Mammary epithelial cell (primary cell): ENCODE results near the gene ZBTB45.

Experiments used
- EZH2 ChIP-seq: IDR thresholded peaks from 2 replicates; pipeline ENCODE4 v1.6.1; 2012; ENCODE audit warnings: low read length, inconsistent platforms, borderline replicate concordance
- TF ChIP-seq, protein P1 (sequence below), 2 donors: IDR thresholded peaks in 1 of 2; conservative IDR thresholded peaks in 1 of 2; 2 replicates each; pipeline ENCODE4 v1.5.1; 2011 to 2012; ENCODE audit warnings: inconsistent platforms in 2 of 2, low read length in 2 of 2, mild to moderate bottlenecking in 2 of 2, control low read depth in 1 of 2, low read depth in 1 of 2; ENCODE audit not compliant: insufficient read depth in 1 of 2; ENCODE audit errors: extremely low read depth in 1 of 2

GRCh38 chr19:58529405-58529804 is 9.8 kb upstream of the ZBTB45 start:
- TF ChIP-seq, protein P1, sequence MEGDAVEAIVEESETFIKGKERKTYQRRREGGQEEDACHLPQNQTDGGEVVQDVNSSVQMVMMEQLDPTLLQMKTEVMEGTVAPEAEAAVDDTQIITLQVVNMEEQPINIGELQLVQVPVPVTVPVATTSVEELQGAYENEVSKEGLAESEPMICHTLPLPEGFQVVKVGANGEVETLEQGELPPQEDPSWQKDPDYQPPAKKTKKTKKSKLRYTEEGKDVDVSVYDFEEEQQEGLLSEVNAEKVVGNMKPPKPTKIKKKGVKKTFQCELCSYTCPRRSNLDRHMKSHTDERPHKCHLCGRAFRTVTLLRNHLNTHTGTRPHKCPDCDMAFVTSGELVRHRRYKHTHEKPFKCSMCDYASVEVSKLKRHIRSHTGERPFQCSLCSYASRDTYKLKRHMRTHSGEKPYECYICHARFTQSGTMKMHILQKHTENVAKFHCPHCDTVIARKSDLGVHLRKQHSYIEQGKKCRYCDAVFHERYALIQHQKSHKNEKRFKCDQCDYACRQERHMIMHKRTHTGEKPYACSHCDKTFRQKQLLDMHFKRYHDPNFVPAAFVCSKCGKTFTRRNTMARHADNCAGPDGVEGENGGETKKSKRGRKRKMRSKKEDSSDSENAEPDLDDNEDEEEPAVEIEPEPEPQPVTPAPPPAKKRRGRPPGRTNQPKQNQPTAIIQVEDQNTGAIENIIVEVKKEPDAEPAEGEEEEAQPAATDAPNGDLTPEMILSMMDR (conservative IDR thresholded peaks at IDR 0.05 in 1 of 2, IDR thresholded peaks at IDR 0.05 in 1 of 2; ENCODE audit: extremely low read depth in 1 of 2, insufficient read depth in 1 of 2, low read depth in 1 of 2, low read length in 2 of 2): no peak
- TF ChIP-seq EZH2: no peak
